SK-N-SH (cell line): ENCODE data around the gene PPP2R2B. TPM values are rescaled to one million over a fixed set of nuclear protein-coding genes. Genes with fewer than 3 reads are reported as not detected.
A peak's percentile ranks its signal among the peaks of the same experiment; 100 is the strongest.

ENCODE experiments used
- CTCF ChIA-PET: fragments of 300-600, 350-600 bp; formaldehyde crosslinking; extraction: SDS; loops from one replicate; lab custom pipeline; 2021; lab: Yijun Ruan, JAX
- POLR2A ChIA-PET: fragments of 350-600 bp; sonication (Branson Sonifier 250); formaldehyde crosslinking; extraction: SDS; loops from one replicate; lab custom pipeline; 2020; ENCODE audit warnings: antibody characterized with exemption, inconsistent platforms; lab: Yijun Ruan, JAX
- DNase-seq: peaks from one replicate; pipeline ENCODE4 v3.0.0; 2012
- H2AFZ ChIP-seq: fragments of 200-600 bp; sonication (generic); 2 replicates; pipeline ENCODE4 v1.8.1; 2016; ENCODE audit warnings: antibody characterized with exemption, mild to moderate bottlenecking, low read depth
- H3F3A ChIP-seq: fragments of 200-600 bp; sonication (generic); replicated peaks from 2 replicates; pipeline ENCODE3; 2016; ENCODE audit warnings: antibody characterized with exemption, mild to moderate bottlenecking; ENCODE audit not compliant: insufficient read depth
- H3K27ac ChIP-seq, 2 experiments: fragments of 200-500 bp in 1 of 2; fragments of 200-600 bp in 1 of 2; sonication (Bioruptor generic) in 1 of 2; sonication (generic), shearing (Covaris generic) in 1 of 2; 2 replicates each; pipeline versions ENCODE4 v1.5.1 to v1.6.1; 2014 to 2016; ENCODE audit warnings: low read depth in 2 of 2, inconsistent platforms in 1 of 2, low read length in 1 of 2, mild to moderate bottlenecking in 1 of 2, mixed read lengths in 1 of 2
- H3K27me3 ChIP-seq: fragments of 200-600 bp; sonication (generic), shearing (Covaris generic); 2 replicates; pipeline ENCODE4 v1.6.1; 2016; ENCODE audit warnings: mixed run types; ENCODE audit not compliant: insufficient read depth
- H3K36me3 ChIP-seq, 2 experiments: fragments of 200-500 bp in 1 of 2; fragments of 200-600 bp in 1 of 2; sonication (Bioruptor generic) in 1 of 2; sonication (generic) in 1 of 2; replicated peaks in 1 of 2; 2 replicates each; pipeline versions ENCODE3 to v1.5.1; 2014 to 2016; ENCODE audit warnings: low read length in 1 of 2, mild to moderate bottlenecking in 1 of 2; ENCODE audit not compliant: insufficient read depth in 2 of 2, control insufficient read depth in 1 of 2
- H3K4me1 ChIP-seq, 2 experiments: fragments of 200-500 bp in 1 of 2; fragments of 200-600 bp in 1 of 2; sonication (Bioruptor generic) in 1 of 2; sonication (generic), shearing (Covaris generic) in 1 of 2; 2 replicates each; pipeline versions ENCODE4 v1.5.1 to v1.6.1; 2014 to 2016; ENCODE audit warnings: low read depth in 1 of 2, low read length in 1 of 2, mixed run types in 1 of 2; ENCODE audit not compliant: insufficient read depth in 2 of 2, control insufficient read depth in 1 of 2
- H3K4me2 ChIP-seq: fragments of 200-600 bp; sonication (generic), shearing (Covaris generic); 2 replicates; pipeline ENCODE4 v1.6.1; 2017; ENCODE audit warnings: mixed run types
- H3K4me3 ChIP-seq, 2 experiments: fragments of 200-500 bp in 1 of 2; fragments of 200-600 bp in 1 of 2; sonication (Bioruptor generic) in 1 of 2; sonication (generic), shearing (Covaris generic) in 1 of 2; 2 replicates each; pipeline versions ENCODE4 v1.5.1 to v1.8.1; 2014 to 2016; ENCODE audit warnings: low read depth in 2 of 2, inconsistent platforms in 1 of 2, low read length in 1 of 2, mild to moderate bottlenecking in 1 of 2, mixed read lengths in 1 of 2, moderate library complexity in 1 of 2
- H3K79me2 ChIP-seq: fragments of 200-600 bp; sonication (generic); 2 replicates; pipeline ENCODE4 v1.8.1; 2017; ENCODE audit warnings: mild to moderate bottlenecking; ENCODE audit not compliant: insufficient read depth
- H3K9ac ChIP-seq: fragments of 200-600 bp; sonication (generic); 2 replicates; pipeline ENCODE4 v1.6.1; 2017; ENCODE audit warnings: mixed run types
- H3K9me2 ChIP-seq: fragments of 200-600 bp; sonication (generic); 2 replicates; pipeline ENCODE4 v1.6.1; 2017; ENCODE audit warnings: mixed run types
- H3K9me3 ChIP-seq: fragments of 200-600 bp; sonication (generic); 2 replicates; pipeline ENCODE4 v1.6.1; 2017; ENCODE audit warnings: mixed run types, mild to moderate bottlenecking, moderate library complexity
- H4K20me1 ChIP-seq: fragments of 200-600 bp; sonication (generic); 2 replicates; pipeline ENCODE4 v1.6.1; 2017; ENCODE audit warnings: mild to moderate bottlenecking, mixed run types; ENCODE audit not compliant: insufficient read depth
- CHD2 ChIP-seq: fragments of 150-350 bp; IDR thresholded peaks from 2 replicates; pipeline ENCODE4 v1.6.1; 2018; ENCODE audit warnings: low read length; ENCODE audit not compliant: partially characterized antibody
- EP300 ChIP-seq, 2 experiments: IDR thresholded peaks; 2 replicates each; pipeline versions ENCODE4 v1.4.0 to v1.6.1; 2012; ENCODE audit warnings: borderline replicate concordance in 1 of 2, low read depth in 1 of 2, low read length in 1 of 2
- FOSL2 ChIP-seq: IDR thresholded peaks from 2 replicates; pipeline ENCODE4 v1.4.0; 2012; ENCODE audit warnings: low read depth, mild to moderate bottlenecking, moderate library complexity, borderline replicate concordance
- FOXM1 ChIP-seq: IDR thresholded peaks from 2 replicates; pipeline ENCODE4 v1.4.0; 2012; ENCODE audit warnings: low read depth, mild to moderate bottlenecking
- GABPA ChIP-seq: IDR thresholded peaks from 2 replicates; pipeline ENCODE4 v1.4.0; 2012; ENCODE audit warnings: low read depth, mild to moderate bottlenecking
- GATA2 ChIP-seq: sonication (generic); formaldehyde crosslinking; IDR thresholded peaks from 2 replicates; pipeline ENCODE4 v1.5.0; 2020; ENCODE audit warnings: mild to moderate bottlenecking, missing genetic modification reagents
- JUND ChIP-seq: IDR thresholded peaks from 2 replicates; pipeline ENCODE4 v1.4.0; 2012
- MEF2A ChIP-seq: IDR thresholded peaks from 2 replicates; pipeline ENCODE4 v1.4.0; 2012; ENCODE audit warnings: low read depth, borderline replicate concordance
- MXI1 ChIP-seq: IDR thresholded peaks from 2 replicates; pipeline ENCODE4 v1.6.1; 2012; ENCODE audit warnings: mild to moderate bottlenecking, low read depth, low read length, improper control_type of control experiment
- NFIC ChIP-seq: IDR thresholded peaks from 2 replicates; pipeline ENCODE4 v1.4.0; 2012; ENCODE audit warnings: borderline replicate concordance
- NRF1 ChIP-seq: IDR thresholded peaks from 2 replicates; pipeline ENCODE4 v1.6.1; 2012; ENCODE audit warnings: low read depth, mild to moderate bottlenecking, low read length
- RAD21 ChIP-seq: IDR thresholded peaks from 2 replicates; pipeline ENCODE4 v1.6.1; 2012; ENCODE audit warnings: mild to moderate bottlenecking, low read length
- RFX5 ChIP-seq: IDR thresholded peaks from 2 replicates; pipeline ENCODE4 v1.6.1; 2012; ENCODE audit warnings: mild to moderate bottlenecking, improper control_type of control experiment, low read length
- TAF1 ChIP-seq: IDR thresholded peaks from 2 replicates; pipeline ENCODE4 v1.6.1; 2012; ENCODE audit warnings: low read depth, mild to moderate bottlenecking, low read length, moderate library complexity, borderline replicate concordance
- TCF12 ChIP-seq: IDR thresholded peaks from 2 replicates; pipeline ENCODE4 v1.4.0; 2012
- TEAD4 ChIP-seq: IDR thresholded peaks from 2 replicates; pipeline ENCODE4 v1.4.0; 2012; ENCODE audit warnings: mild to moderate bottlenecking, borderline replicate concordance; ENCODE audit not compliant: insufficient read depth
- WGBS: methylation state at CpG from one replicate; pipeline ENCODE4 v1.1.6; 2017; ENCODE audit warnings: low lambda C conversion rate; 5-methylcytosine and 5-hydroxymethylcytosine counted together
- polyA plus RNA-seq, 3 experiments: library from polyadenylated mRNA; depleted of rRNA; stranded (reverse); fragments of >200 nt; gene quantifications; 2 replicates each; pipeline ENCODE4 v1.2.3, GENCODE V29; 2012
- TF ChIP-seq, protein P1 (sequence below): IDR thresholded peaks from 2 replicates; pipeline ENCODE4 v1.4.0; 2012; ENCODE audit warnings: low read depth, borderline replicate concordance
- TF ChIP-seq, protein P2 (sequence below): IDR thresholded peaks from 2 replicates; pipeline ENCODE4 v1.6.1; 2012; ENCODE audit warnings: mild to moderate bottlenecking, low read depth, low read length, moderate library complexity
- TF ChIP-seq, protein P3 (sequence below): IDR thresholded peaks from 2 replicates; pipeline ENCODE4 v1.4.0; 2012; ENCODE audit warnings: low read depth
- TF ChIP-seq, protein P4 (sequence below): IDR thresholded peaks from 2 replicates; pipeline ENCODE4 v1.4.0; 2012; ENCODE audit warnings: low read depth, borderline replicate concordance
- TF ChIP-seq, protein P5 (sequence below): fragments of 150-350 bp; IDR thresholded peaks from 2 replicates; pipeline ENCODE4 v1.6.1; 2017; ENCODE audit warnings: antibody characterized with exemption, low read length, low read depth, borderline replicate concordance

PPP2R2B gene
- polyA plus RNA-seq, 1 of the 3 experiments (the other 2 are of a cell fraction): 11.4 TPM

DNA sequence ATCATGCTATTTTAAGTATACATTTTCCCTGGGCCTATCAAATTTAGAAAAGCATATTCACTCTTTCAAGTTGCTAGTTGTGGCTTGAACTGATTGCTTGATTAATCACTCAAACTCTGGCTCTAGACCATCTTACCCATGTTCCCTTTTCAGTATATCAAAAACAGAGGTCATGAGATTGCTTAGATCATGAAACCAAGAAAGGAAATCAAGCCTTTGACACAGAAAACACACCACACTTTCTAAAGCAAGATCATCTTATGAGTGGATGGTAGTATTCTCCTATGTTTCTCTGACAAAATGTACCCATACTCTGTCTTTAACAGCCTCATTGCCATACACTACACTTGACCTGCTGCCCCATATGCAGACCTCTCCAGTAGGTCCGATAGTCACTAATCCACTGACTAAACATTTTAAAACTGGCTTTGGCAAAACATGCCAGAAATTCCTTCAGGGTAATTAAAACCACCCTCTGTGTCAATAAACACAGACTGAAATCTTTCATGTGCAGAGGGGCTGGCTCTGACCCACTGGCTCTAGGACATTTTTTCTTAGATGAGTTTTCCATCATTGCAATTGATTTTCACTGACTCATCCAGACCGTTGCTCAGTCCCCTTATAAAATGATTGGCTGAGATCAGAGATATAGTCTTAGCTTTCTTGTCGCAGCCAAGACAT lies 18.2 kb downstream of the PPP2R2B start:
- H2AFZ ChIP-seq: no peak overlapping the region
- WGBS: 26% methylated on average over 3 of the region's 3 CpGs

DNA sequence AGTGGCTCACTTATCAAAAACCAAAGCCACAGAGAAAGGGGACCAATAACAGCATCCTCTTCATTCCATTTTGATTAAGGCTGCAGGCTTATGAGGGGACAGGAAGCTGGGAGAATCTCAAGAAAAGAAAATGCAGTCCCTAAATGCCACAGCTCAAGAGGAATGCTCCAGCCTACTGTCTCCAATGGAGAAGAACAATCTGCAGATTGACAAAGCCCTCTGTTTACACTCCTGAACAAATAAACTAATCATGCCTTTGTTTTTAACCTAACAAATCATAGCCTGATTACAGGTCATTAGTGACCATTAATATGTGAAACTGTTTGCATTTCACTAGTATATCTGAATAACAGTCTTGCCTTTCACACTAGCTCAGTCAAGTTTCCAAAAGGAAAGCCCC lies 26.5 kb downstream of the PPP2R2B start:
- ChIA-PET CTCF (interaction anchor here (1.0 to 1.3 kb wide), 2 partner anchors 19 to 114 kb away, joined by 4 read pairs; no protein-coding TSS in a partner anchor), POLR2A (no interaction called here)
- no peak for TF ChIP-seq FOSL2
- TF ChIP-seq, protein P1, sequence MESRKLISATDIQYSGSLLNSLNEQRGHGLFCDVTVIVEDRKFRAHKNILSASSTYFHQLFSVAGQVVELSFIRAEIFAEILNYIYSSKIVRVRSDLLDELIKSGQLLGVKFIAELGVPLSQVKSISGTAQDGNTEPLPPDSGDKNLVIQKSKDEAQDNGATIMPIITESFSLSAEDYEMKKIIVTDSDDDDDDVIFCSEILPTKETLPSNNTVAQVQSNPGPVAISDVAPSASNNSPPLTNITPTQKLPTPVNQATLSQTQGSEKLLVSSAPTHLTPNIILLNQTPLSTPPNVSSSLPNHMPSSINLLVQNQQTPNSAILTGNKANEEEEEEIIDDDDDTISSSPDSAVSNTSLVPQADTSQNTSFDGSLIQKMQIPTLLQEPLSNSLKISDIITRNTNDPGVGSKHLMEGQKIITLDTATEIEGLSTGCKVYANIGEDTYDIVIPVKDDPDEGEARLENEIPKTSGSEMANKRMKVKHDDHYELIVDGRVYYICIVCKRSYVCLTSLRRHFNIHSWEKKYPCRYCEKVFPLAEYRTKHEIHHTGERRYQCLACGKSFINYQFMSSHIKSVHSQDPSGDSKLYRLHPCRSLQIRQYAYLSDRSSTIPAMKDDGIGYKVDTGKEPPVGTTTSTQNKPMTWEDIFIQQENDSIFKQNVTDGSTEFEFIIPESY: no peak
- TF ChIP-seq RAD21: no peak
- no peak for TF ChIP-seq TAF1
- TF ChIP-seq GATA2: no peak
- TF ChIP-seq, protein P2, sequence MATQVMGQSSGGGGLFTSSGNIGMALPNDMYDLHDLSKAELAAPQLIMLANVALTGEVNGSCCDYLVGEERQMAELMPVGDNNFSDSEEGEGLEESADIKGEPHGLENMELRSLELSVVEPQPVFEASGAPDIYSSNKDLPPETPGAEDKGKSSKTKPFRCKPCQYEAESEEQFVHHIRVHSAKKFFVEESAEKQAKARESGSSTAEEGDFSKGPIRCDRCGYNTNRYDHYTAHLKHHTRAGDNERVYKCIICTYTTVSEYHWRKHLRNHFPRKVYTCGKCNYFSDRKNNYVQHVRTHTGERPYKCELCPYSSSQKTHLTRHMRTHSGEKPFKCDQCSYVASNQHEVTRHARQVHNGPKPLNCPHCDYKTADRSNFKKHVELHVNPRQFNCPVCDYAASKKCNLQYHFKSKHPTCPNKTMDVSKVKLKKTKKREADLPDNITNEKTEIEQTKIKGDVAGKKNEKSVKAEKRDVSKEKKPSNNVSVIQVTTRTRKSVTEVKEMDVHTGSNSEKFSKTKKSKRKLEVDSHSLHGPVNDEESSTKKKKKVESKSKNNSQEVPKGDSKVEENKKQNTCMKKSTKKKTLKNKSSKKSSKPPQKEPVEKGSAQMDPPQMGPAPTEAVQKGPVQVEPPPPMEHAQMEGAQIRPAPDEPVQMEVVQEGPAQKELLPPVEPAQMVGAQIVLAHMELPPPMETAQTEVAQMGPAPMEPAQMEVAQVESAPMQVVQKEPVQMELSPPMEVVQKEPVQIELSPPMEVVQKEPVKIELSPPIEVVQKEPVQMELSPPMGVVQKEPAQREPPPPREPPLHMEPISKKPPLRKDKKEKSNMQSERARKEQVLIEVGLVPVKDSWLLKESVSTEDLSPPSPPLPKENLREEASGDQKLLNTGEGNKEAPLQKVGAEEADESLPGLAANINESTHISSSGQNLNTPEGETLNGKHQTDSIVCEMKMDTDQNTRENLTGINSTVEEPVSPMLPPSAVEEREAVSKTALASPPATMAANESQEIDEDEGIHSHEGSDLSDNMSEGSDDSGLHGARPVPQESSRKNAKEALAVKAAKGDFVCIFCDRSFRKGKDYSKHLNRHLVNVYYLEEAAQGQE: no peak
- TF ChIP-seq MEF2A: no peak
- TF ChIP-seq RFX5: no peak
- TF ChIP-seq FOXM1: no peak
- TF ChIP-seq JUND: no peak
- TF ChIP-seq EP300 (IDR thresholded peaks at IDR 0.05; ENCODE audit: borderline replicate concordance in 1 of 2, low read depth in 1 of 2, low read length in 1 of 2): no peak
- TF ChIP-seq TEAD4: no peak
- TF ChIP-seq, protein P3, sequence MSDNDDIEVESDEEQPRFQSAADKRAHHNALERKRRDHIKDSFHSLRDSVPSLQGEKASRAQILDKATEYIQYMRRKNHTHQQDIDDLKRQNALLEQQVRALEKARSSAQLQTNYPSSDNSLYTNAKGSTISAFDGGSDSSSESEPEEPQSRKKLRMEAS: no peak
- TF ChIP-seq, protein P4, sequence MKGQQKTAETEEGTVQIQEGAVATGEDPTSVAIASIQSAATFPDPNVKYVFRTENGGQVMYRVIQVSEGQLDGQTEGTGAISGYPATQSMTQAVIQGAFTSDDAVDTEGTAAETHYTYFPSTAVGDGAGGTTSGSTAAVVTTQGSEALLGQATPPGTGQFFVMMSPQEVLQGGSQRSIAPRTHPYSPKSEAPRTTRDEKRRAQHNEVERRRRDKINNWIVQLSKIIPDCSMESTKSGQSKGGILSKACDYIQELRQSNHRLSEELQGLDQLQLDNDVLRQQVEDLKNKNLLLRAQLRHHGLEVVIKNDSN: no peak
- TF ChIP-seq, protein P5, sequence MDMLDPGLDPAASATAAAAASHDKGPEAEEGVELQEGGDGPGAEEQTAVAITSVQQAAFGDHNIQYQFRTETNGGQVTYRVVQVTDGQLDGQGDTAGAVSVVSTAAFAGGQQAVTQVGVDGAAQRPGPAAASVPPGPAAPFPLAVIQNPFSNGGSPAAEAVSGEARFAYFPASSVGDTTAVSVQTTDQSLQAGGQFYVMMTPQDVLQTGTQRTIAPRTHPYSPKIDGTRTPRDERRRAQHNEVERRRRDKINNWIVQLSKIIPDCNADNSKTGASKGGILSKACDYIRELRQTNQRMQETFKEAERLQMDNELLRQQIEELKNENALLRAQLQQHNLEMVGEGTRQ: no peak
- no peak for TF ChIP-seq CHD2
- no peak for TF ChIP-seq GABPA
- Histone ChIP-seq H3F3A (no peaks in the 10 kb centered on the region), H3K27me3 (no peaks in the 10 kb centered on the region), H3K4me1 (no peaks in the 10 kb centered on the region), H3K9me3 (no peaks in the 10 kb centered on the region), H3K4me2 (no peak overlapping the region), H3K9ac (no peak overlapping the region), H4K20me1 (no peaks in the 10 kb centered on the region), H2AFZ (no peak overlapping the region), H3K27ac (no peak overlapping the region), H3K79me2 (no peaks in the 10 kb centered on the region), H3K36me3 (peaks cover 0 to 2% of the 10 kb centered on the region in 2 experiments), H3K9me2 (no peaks in the 10 kb centered on the region), H3K4me3 (no peak overlapping the region)
- no peak for DNase-seq

More for the DNA sequence above, 18.2 kb downstream of the PPP2R2B start:
- H3K9ac ChIP-seq: no peak overlapping the region
- no peak for DNase-seq
- H3F3A ChIP-seq: no peaks in the 10 kb centered on the region
- peak overlapping the region; percentile 19; the same call in 1 of the 2 replicates for H3K4me2 ChIP-seq
- H3K79me2 ChIP-seq: no peaks in the 10 kb centered on the region
- no peak overlapping the region for H3K4me3 ChIP-seq
- no peaks in the 10 kb centered on the region for H3K36me3 ChIP-seq
- ChIA-PET CTCF (no interaction called here), POLR2A (no interaction called here)
- no peaks in the 10 kb centered on the region for H3K27me3 ChIP-seq
- no peaks in the 10 kb centered on the region for H4K20me1 ChIP-seq
- TF ChIP-seq NRF1 (no peak), TAF1 (no peak), NFIC (peak; percentile 37; the same call in 1 of the 2 replicates), MXI1 (no peak), JUND (0 out of 2 replicates have a peak, but pooled peaks have one; percentile 8), TCF12 (peak; percentile 74), FOSL2 (peak; percentile 41; the same call in 1 of the 2 replicates)
- no peaks in the 10 kb centered on the region; a peak in 1 of 4 replicates for H3K4me1 ChIP-seq
- H3K9me2 ChIP-seq: no peaks in the 10 kb centered on the region
- H3K27ac ChIP-seq: peak overlapping the region; percentile 8 to 50; a peak in 2 of 4 replicates
- H3K9me3 ChIP-seq: no peaks in the 10 kb centered on the region
